HepG2 (cell line): Measurements from ENCODE around the gene AUTS2. TPM values are rescaled to one million over a fixed set of nuclear protein-coding genes. Genes with fewer than 3 reads are reported as not detected.

Experiments
- ATAC-seq: fragments of 200-7000 bp; cut with Tn5 transposase; 3 replicates; pipeline ENCODE4 v1.9.1; 2020; ENCODE audit warnings: mild to moderate bottlenecking, moderate library complexity
- BruUV-seq: library from RNA; stranded (reverse); fragments of 400-500 nt; replicated peaks from 2 replicates; lab custom pipeline; 2021; lab: Mats Ljungman, UMichigan
- CTCF ChIA-PET: fragments of 300-600 bp; formaldehyde crosslinking; extraction: SDS; loops from one replicate; lab custom pipeline; 2021; ENCODE audit warnings: low total read pairs, inconsistent platforms, low intra/inter-chr PET ratio; lab: Yijun Ruan, JAX
- POLR2A ChIA-PET: fragments of 350-600 bp; sonication (Branson Sonifier 250); formaldehyde crosslinking; loops from one replicate; lab custom pipeline; 2020; ENCODE audit warnings: antibody characterized with exemption, inconsistent platforms; lab: Yijun Ruan, JAX
- DNase-seq: peaks from one replicate; pipeline ENCODE4 v3.0.0-alpha.2; 2015; ENCODE audit warnings: low spot score
- FAIRE-seq: peaks from 3 replicates; lab custom pipeline; 2011; peaks lifted over from hg19 to GRCh38; lab: Jason Lieb, UNC
- H2AFZ ChIP-seq: one replicate; pipeline ENCODE4 v1.6.1; 2011; ENCODE audit warnings: low read length, inconsistent platforms
- H3K27ac ChIP-seq: fragments of 300-600 bp; 3 replicates; pipeline ENCODE4 v1.8.0; 2011; ENCODE audit warnings: mixed run types, mild to moderate bottlenecking, mixed read lengths, low read length, inconsistent platforms; ENCODE audit not compliant: insufficient read depth; ENCODE audit errors: extremely low read length
- H3K27me3 ChIP-seq, 2 experiments: fragments of 200-600 bp in 1 of 2; 2 replicates in 1 of 2; 3 replicates in 1 of 2; pipeline versions ENCODE4 v1.6.0 to v1.8.0; 2011; ENCODE audit warnings: low read length in 2 of 2, mild to moderate bottlenecking in 2 of 2, moderate library complexity in 2 of 2, inconsistent platforms in 1 of 2; ENCODE audit not compliant: insufficient read depth in 2 of 2, control insufficient read depth in 1 of 2
- H3K36me3 ChIP-seq, 2 experiments: fragments of 200-600 bp in 1 of 2; replicated peaks in 1 of 2; 2 replicates in 1 of 2; 3 replicates in 1 of 2; pipeline versions ENCODE4 v1.5.1 to v1.8.0; 2011; ENCODE audit warnings: low read length in 2 of 2, inconsistent platforms in 1 of 2; ENCODE audit not compliant: insufficient read depth in 2 of 2, control insufficient read depth in 1 of 2
- H3K4me1 ChIP-seq: 2 replicates; pipeline ENCODE4 v1.5.1; 2012; ENCODE audit warnings: low read length, inconsistent platforms; ENCODE audit not compliant: insufficient read depth
- H3K4me2 ChIP-seq: 2 replicates; pipeline ENCODE4 v1.6.0; 2011; ENCODE audit warnings: low read depth, low read length, inconsistent platforms
- H3K4me3 ChIP-seq, 3 experiments: fragments of 200-600 bp in 1 of 3; sonication (generic), shearing (Covaris generic) in 1 of 3; replicated peaks in 1 of 3; 2 replicates each; pipeline ENCODE4 v1.5.1; 2011 to 2016; ENCODE audit warnings: low read length in 3 of 3, inconsistent platforms in 2 of 3, low read depth in 2 of 3, mild to moderate bottlenecking in 2 of 3, control low read depth in 1 of 3, mixed read lengths in 1 of 3; ENCODE audit not compliant: insufficient read depth in 1 of 3
- H3K79me2 ChIP-seq: one replicate; pipeline ENCODE4 v1.6.1; 2011; ENCODE audit warnings: low read length, inconsistent platforms; ENCODE audit not compliant: insufficient read depth
- H3K9ac ChIP-seq: 2 replicates; pipeline ENCODE4 v1.6.0; 2011; ENCODE audit warnings: mild to moderate bottlenecking, low read depth, low read length, inconsistent platforms; ENCODE audit not compliant: insufficient read depth
- H3K9me3 ChIP-seq: 2 replicates; pipeline ENCODE4 v1.5.1; 2012; ENCODE audit warnings: mild to moderate bottlenecking, low read length
- H4K20me1 ChIP-seq: 2 replicates; pipeline ENCODE4 v1.6.0; 2011; ENCODE audit warnings: inconsistent platforms, mild to moderate bottlenecking, low read length, moderate library complexity; ENCODE audit not compliant: insufficient read depth
- AKNA ChIP-seq: sonication (generic); formaldehyde crosslinking; IDR thresholded peaks from 2 replicates; pipeline ENCODE4 v1.4.0; 2020; ENCODE audit warnings: missing genetic modification reagents, borderline replicate concordance
- CEBPB ChIP-seq: IDR thresholded peaks from 2 replicates; pipeline ENCODE4 v1.6.1; 2011; ENCODE audit warnings: low read depth, low read length, improper control_type of control experiment, borderline replicate concordance
- CEBPG ChIP-seq: IDR thresholded peaks from 2 replicates; pipeline ENCODE4 v1.6.1; 2016
- GABPA ChIP-seq, 2 experiments: IDR thresholded peaks; 2 replicates each; pipeline ENCODE4 v1.6.1; 2011 to 2016; ENCODE audit warnings: low read depth in 2 of 2, low read length in 1 of 2, missing biosample characterization in 1 of 2, missing genetic modification characterization in 1 of 2
- ISX ChIP-seq: sonication (generic); formaldehyde crosslinking; conservative IDR thresholded peaks from 2 replicates; pipeline ENCODE4 v1.5.0; 2020; ENCODE audit warnings: missing genetic modification reagents
- KDM5B ChIP-seq: sonication (generic); formaldehyde crosslinking; IDR thresholded peaks from 2 replicates; pipeline ENCODE4 v1.4.0; 2020; ENCODE audit warnings: missing genetic modification reagents, mild to moderate bottlenecking, borderline replicate concordance
- MLXIP ChIP-seq: sonication (generic); formaldehyde crosslinking; IDR thresholded peaks from 2 replicates; pipeline ENCODE4 v1.9.0; 2021; ENCODE audit warnings: missing genetic modification reagents, borderline replicate concordance
- PATZ1 ChIP-seq: sonication (generic); formaldehyde crosslinking; IDR thresholded peaks from 2 replicates; pipeline ENCODE4 v1.4.0; 2020; ENCODE audit warnings: missing genetic modification reagents
- POLR2A ChIP-seq, 2 experiments: IDR thresholded peaks; 2 replicates each; pipeline ENCODE4 v1.6.1; 2011; ENCODE audit warnings: low read depth in 2 of 2, low read length in 2 of 2, mild to moderate bottlenecking in 1 of 2, moderate library complexity in 1 of 2; ENCODE audit not compliant: insufficient read depth in 1 of 2
- TP53 ChIP-seq: sonication (generic); formaldehyde crosslinking; conservative IDR thresholded peaks from 2 replicates; pipeline ENCODE4 v1.4.0; 2020; ENCODE audit warnings: missing genetic modification reagents
- ZNF251 ChIP-seq: sonication (generic); formaldehyde crosslinking; IDR thresholded peaks from 2 replicates; pipeline ENCODE4 v1.9.0; 2021; ENCODE audit warnings: mild to moderate bottlenecking, missing genetic modification reagents
- ZNF510 ChIP-seq: sonication (generic); formaldehyde crosslinking; IDR thresholded peaks from 2 replicates; pipeline ENCODE4 v1.4.0; 2020; ENCODE audit warnings: low read depth, mild to moderate bottlenecking, missing genetic modification reagents
- WGBS: methylation state at CpG from one replicate; pipeline ENCODE4 v1.1.6; 2017; ENCODE audit warnings: low lambda C conversion rate; 5-methylcytosine and 5-hydroxymethylcytosine counted together
- in situ Hi-C: cut with HindIII; loops from 2 replicates; pipeline ENCODE4 v1.10.0; 2017; ENCODE audit warnings: low pct_unique_long_range_greater_than_20kb; ENCODE audit not compliant: extremely low pct_ligation_motif_present
- intact Hi-C: fragments of 100-400 bp; cut with micrococcal nuclease; formaldehyde crosslinking; loops from one replicate; pipeline ENCODE4 v1.10.0; 2022; ENCODE audit not compliant: unreplicated experiment
- polyA plus RNA-seq, 8 experiments: library from polyadenylated mRNA; depleted of rRNA in 3 of 8; stranded (reverse) in 7 of 8; unstranded in 1 of 8; fragments of >200 nt; fragmentation: Illumina TruSeq in 4 of 8; extraction: Trizol in 4 of 8; gene quantifications; 2 replicates each; pipeline versions ENCODE4 v1.2.1 to v1.2.3, GENCODE V29; 2011 to 2016; ENCODE audit warnings: low read depth in 4 of 8, missing spikeins in 1 of 8, mixed read lengths in 1 of 8; ENCODE audit not compliant: insufficient read depth in 1 of 8
- total RNA-seq, 5 experiments: library from RNA; depleted of rRNA; stranded (reverse); fragments of >200 nt; fragmentation: Illumina TruSeq; extraction: Trizol; gene quantifications; 2 replicates each; pipeline ENCODE4 v1.2.3, GENCODE V29; 2016; ENCODE audit warnings: low read depth in 1 of 5

AUTS2 gene
- total and polyA plus RNA-seq, 2 of the 13 experiments (the other 11 are each of a cell fraction or from before 2014, with no cell fraction given), result 0.38 TPM; not detected in 1

GRCh38 chr7:69782917-69783684 lies 184.8 kb downstream of the AUTS2 start:
- FAIRE-seq, result no peak
- CTCF ChIA-PET, result no interaction called here
- Histone ChIP-seq H3K79me2 (no peaks in the 10 kb centered on the region), H3K27me3 (no peaks in the 10 kb centered on the region), H3K4me2 (no peak overlapping the region), H4K20me1 (no peaks in the 10 kb centered on the region), H3K27ac (no peak overlapping the region), H2AFZ (no peak overlapping the region), H3K36me3 (no peaks in the 10 kb centered on the region), H3K9ac (no peak overlapping the region), H3K9me3 (no peaks in the 10 kb centered on the region), H3K4me3 (no peak overlapping the region), H3K4me1 (no peaks in the 10 kb centered on the region)
- in situ Hi-C loops (no loop called here), intact Hi-C loops (no loop called here)
- no TSS peak for BruUV-seq
- POLR2A ChIA-PET, result no interaction called here
- ATAC-seq, result no peak
- DNase-seq, result no peak
- TF ChIP-seq ZNF510 (no peak), MLXIP (no peak), ISX (CRISPR knock-in tag) (no peak), TP53 (no peak), KDM5B (CRISPR knock-in tag) (no peak), CEBPB (no peak), PATZ1 (CRISPR knock-in tag) (no peak), POLR2A (IDR thresholded peaks at IDR 0.05; ENCODE audit: insufficient read depth in 1 of 2, low read depth in 2 of 2, low read length in 2 of 2) (no peak), ZNF251 (CRISPR knock-in tag) (no peak), AKNA (no peak), CEBPG (CRISPR knock-in tag) (no peak), GABPA (IDR thresholded peaks at IDR 0.05; ENCODE audit: low read depth, low read length) (no peak), GABPA (CRISPR knock-in tag; IDR thresholded peaks at IDR 0.05; ENCODE audit: low read depth) (no peak)
- WGBS, result 32% methylated on average over 7 of the region's 7 CpGs
